ENCODE data around the gene PTPRG. TPM values are rescaled to one million over a fixed set of nuclear protein-coding genes. Genes with fewer than 3 reads are reported as not detected.

PTPRG gene
- total and polyA plus RNA-seq, 2 donors (not counting 3 experiments of a cell fraction or from before 2014, with no cell fraction given): 8.9 to 39.1 TPM

DNA sequence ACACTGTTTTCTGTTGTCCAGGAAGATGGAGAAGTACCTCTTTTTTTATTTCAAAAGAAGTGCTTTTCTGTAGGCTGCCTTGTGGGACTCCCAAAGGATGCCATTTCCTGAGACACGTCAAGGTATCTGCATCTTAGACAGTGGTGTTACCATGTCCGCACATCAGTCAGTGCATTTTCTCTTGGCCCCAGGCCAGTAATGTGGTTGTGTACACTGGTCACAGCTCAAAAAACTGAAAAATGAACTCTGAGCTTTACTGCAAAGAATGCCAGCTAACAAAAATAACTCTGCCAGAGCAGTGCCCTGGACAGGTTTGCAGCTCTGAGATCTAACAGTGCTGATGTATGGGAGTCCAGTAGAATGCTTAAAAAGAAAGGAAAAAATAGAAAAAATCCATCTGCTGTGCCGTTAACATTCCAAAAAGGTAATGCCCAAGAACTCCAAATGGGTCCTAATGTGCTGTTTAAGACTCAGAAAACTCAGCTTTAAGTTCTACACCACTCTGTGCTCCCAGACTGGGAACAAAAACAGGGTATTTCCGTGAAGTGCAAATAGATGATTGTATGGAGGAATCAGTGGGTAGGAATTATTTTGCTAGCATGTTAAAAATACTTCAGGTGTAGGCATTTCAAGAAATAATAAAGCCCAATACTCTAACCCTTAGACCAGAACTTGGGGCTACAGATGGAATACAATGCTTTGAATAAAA lies 496.1 kb downstream of the PTPRG start:
- H3K4me3 ChIP-seq (replicated peaks in 1 of 3; ENCODE audit: insufficient read depth in 1 of 3, low read depth in 1 of 3, low read length in 3 of 3): no peak overlapping the region
- ChIA-PET CTCF (interaction anchor here (2.1 kb wide), 1 partner anchor 10 kb away, joined by 6 read pairs; no protein-coding TSS in a partner anchor), POLR2A (no interaction called here)
- DNase-seq (ENCODE audit: low read depth, low spot score) (no peak), FAIRE-seq (no peak)
- TF ChIP-seq EZH2 (IDR thresholded peaks at IDR 0.05; ENCODE audit: borderline replicate concordance, low read depth, low read length, severe bottlenecking) (no peak), GATA2 (IDR thresholded peaks at IDR 0.05; ENCODE audit: insufficient read depth, insufficient read length, low read depth, low read length) (no peak), MYC (IDR thresholded peaks at IDR 0.05; ENCODE audit: low read depth, low read length) (no peak), POLR2A (IDR thresholded peaks at IDR 0.05; ENCODE audit: low read depth, low read length) (no peak), JUN (IDR thresholded peaks at IDR 0.05; ENCODE audit: borderline replicate concordance, insufficient read depth, insufficient read length, low read depth) (no peak)
- TF ChIP-seq, protein P1, sequence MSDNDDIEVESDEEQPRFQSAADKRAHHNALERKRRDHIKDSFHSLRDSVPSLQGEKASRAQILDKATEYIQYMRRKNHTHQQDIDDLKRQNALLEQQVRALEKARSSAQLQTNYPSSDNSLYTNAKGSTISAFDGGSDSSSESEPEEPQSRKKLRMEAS (IDR thresholded peaks at IDR 0.05; ENCODE audit: insufficient read depth, insufficient read length): no peak
- no peak overlapping the region for H3K27ac ChIP-seq (ENCODE audit: insufficient read depth, low read depth, low read length)
- H3K4me2 ChIP-seq (ENCODE audit: insufficient read depth, low read length): no peak overlapping the region
- no peak overlapping the region for H3K9ac ChIP-seq (replicated peaks; ENCODE audit: extremely low read depth, insufficient read depth, low read length)
- H3K36me3 ChIP-seq (ENCODE audit: control insufficient read depth in 2 of 2, extremely low read depth in 1 of 2, insufficient read depth in 2 of 2, low read length in 2 of 2): no peaks in the 10 kb centered on the region
- no peaks in the 10 kb centered on the region for H3K79me2 ChIP-seq (ENCODE audit: control insufficient read depth, insufficient read depth, low read length)
- no peaks in the 10 kb centered on the region for H3K9me1 ChIP-seq (replicated peaks; ENCODE audit: control insufficient read depth, extremely low read depth, insufficient read depth, low read length)
- no peaks in the 10 kb centered on the region for H3K4me1 ChIP-seq (ENCODE audit: control insufficient read depth, extremely low read depth, insufficient read depth, low read length)
- H4K20me1 ChIP-seq (replicated peaks; ENCODE audit: control insufficient read depth, extremely low read depth, insufficient read depth, low read length): no peaks in the 10 kb centered on the region
- H3K9me3 ChIP-seq (replicated peaks; ENCODE audit: control insufficient read depth, insufficient read depth, low read length): no peaks in the 10 kb centered on the region
- H3K27me3 ChIP-seq (ENCODE audit: control insufficient read depth in 2 of 2, insufficient read depth in 2 of 2, low read length in 2 of 2): no peaks in the 10 kb centered on the region
- BruUV-seq (replicated peaks): no TSS peak
- intact Hi-C loops (cut with micrococcal nuclease) (no loop called here), dilution Hi-C loops (cut with MboI; ENCODE audit: extremely low pct_ligation_motif_present, low sequenced_read_pairs) (no loop called here)
- H2AFZ ChIP-seq (ENCODE audit: low read depth, low read length): no peak overlapping the region

DNA sequence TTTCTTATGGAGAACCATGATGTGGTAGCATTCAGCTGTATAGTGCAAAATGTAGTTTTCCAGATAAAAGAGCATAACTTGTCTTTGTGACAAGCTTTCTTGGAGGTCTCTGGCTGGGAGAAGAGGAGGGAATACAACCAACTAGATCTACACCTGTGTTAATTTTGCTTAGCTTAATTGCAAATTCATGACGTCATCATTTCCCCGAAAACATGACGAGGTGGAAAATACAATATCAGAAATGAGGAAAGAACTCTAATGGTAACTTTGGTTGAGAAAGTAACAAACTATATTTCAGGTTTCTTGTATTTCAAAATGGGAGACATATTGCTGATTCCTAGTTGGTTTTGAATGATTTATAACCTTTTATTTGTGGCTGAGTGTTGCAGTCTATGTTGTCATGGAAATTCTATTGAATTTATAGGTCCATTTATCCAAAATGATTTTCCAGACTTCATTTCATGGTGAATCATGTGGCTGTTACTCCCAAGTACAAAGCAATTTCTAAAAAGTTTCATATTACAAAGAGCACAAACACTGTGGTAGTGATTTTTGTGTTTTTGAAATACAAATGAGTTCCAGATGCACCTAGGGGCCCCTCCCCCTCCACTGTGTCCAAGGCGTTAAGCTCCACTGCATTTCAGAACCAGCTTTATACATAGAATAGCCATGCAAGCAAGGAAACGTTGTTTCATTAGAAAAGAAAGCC lies 504.8 kb downstream of the PTPRG start:
- Histone ChIP-seq H3K4me3 (replicated peaks in 1 of 3; ENCODE audit: insufficient read depth in 1 of 3, low read depth in 1 of 3, low read length in 3 of 3) (no peak overlapping the region), H4K20me1 (replicated peaks; ENCODE audit: control insufficient read depth, extremely low read depth, insufficient read depth, low read length) (no peaks in the 10 kb centered on the region), H3K27me3 (ENCODE audit: control insufficient read depth in 2 of 2, insufficient read depth in 2 of 2, low read length in 2 of 2) (no peaks in the 10 kb centered on the region), H3K79me2 (ENCODE audit: control insufficient read depth, insufficient read depth, low read length) (no peaks in the 10 kb centered on the region), H3K9me1 (replicated peaks; ENCODE audit: control insufficient read depth, extremely low read depth, insufficient read depth, low read length) (peaks cover 2% of the 10 kb centered on the region), H3K9me3 (replicated peaks; ENCODE audit: control insufficient read depth, insufficient read depth, low read length) (no peaks in the 10 kb centered on the region), H2AFZ (ENCODE audit: low read depth, low read length) (no peak overlapping the region), H3K36me3 (ENCODE audit: control insufficient read depth in 2 of 2, extremely low read depth in 1 of 2, insufficient read depth in 2 of 2, low read length in 2 of 2) (no peaks in the 10 kb centered on the region), H3K9ac (replicated peaks; ENCODE audit: extremely low read depth, insufficient read depth, low read length) (no peak overlapping the region), H3K27ac (ENCODE audit: insufficient read depth, low read depth, low read length) (no peak overlapping the region), H3K4me2 (ENCODE audit: insufficient read depth, low read length) (no peak overlapping the region), H3K4me1 (ENCODE audit: control insufficient read depth, extremely low read depth, insufficient read depth, low read length) (peaks cover 3% of the 10 kb centered on the region)
- intact Hi-C loops (cut with micrococcal nuclease): no loop called here
- no peak for FAIRE-seq
- TF ChIP-seq, protein P1 (IDR thresholded peaks at IDR 0.05; ENCODE audit: insufficient read depth, insufficient read length): no peak
- TF ChIP-seq EZH2 (IDR thresholded peaks at IDR 0.05; ENCODE audit: borderline replicate concordance, low read depth, low read length, severe bottlenecking) (no peak), JUN (IDR thresholded peaks at IDR 0.05; ENCODE audit: borderline replicate concordance, insufficient read depth, insufficient read length, low read depth) (no peak), GATA2 (IDR thresholded peaks at IDR 0.05; ENCODE audit: insufficient read depth, insufficient read length, low read depth, low read length) (no peak), POLR2A (IDR thresholded peaks at IDR 0.05; ENCODE audit: low read depth, low read length) (no peak)
- TF ChIP-seq, protein P2, sequence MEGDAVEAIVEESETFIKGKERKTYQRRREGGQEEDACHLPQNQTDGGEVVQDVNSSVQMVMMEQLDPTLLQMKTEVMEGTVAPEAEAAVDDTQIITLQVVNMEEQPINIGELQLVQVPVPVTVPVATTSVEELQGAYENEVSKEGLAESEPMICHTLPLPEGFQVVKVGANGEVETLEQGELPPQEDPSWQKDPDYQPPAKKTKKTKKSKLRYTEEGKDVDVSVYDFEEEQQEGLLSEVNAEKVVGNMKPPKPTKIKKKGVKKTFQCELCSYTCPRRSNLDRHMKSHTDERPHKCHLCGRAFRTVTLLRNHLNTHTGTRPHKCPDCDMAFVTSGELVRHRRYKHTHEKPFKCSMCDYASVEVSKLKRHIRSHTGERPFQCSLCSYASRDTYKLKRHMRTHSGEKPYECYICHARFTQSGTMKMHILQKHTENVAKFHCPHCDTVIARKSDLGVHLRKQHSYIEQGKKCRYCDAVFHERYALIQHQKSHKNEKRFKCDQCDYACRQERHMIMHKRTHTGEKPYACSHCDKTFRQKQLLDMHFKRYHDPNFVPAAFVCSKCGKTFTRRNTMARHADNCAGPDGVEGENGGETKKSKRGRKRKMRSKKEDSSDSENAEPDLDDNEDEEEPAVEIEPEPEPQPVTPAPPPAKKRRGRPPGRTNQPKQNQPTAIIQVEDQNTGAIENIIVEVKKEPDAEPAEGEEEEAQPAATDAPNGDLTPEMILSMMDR (IDR thresholded peaks at IDR 0.05; ENCODE audit: extremely low read depth in 1 of 2, insufficient read depth in 1 of 2, low read depth in 1 of 2, low read length in 2 of 2): no peak
- ChIA-PET POLR2A (interaction anchor here (0.6 kb wide), 1 partner anchor 104 kb away, joined by 3 read pairs; no protein-coding TSS in a partner anchor), CTCF (no interaction called here)
- no peak for DNase-seq (ENCODE audit: low read depth, low spot score)
- BruUV-seq (replicated peaks): no TSS peak
- dilution Hi-C loops (cut with MboI; ENCODE audit: extremely low pct_ligation_motif_present, low sequenced_read_pairs): no loop called here
